Measurements from ENCODE around the gene SLC39A5.
"Not testable (repeated sequence)": the region's sequence is repeated elsewhere in the genome, so short reads cannot be mapped to it uniquely, and the experiment has no call there.

Gene SLC39A5

GRCh38 chr12:56229916-56230431, at the start of gene SLC39A5:
TSS of gene SLC39A5 (plus strand) at chr12:56230051. CDS start at chr12:56231275, 1,224 bp downstream.
- DNase-seq (ENCODE audit: extremely low read depth in 1 of 2, low read depth in 1 of 2), result no peak

- no peak for DNase-seq (ENCODE audit: extremely low read depth in 1 of 2, low read depth in 1 of 2)
Measured at GRCh38 chr12:56186957-56187356, 42.9 kb upstream of the SLC39A5 start.

GRCh38 chr12:56188131-56188777, 41.6 kb upstream of the SLC39A5 start:
- DNase-seq (ENCODE audit: extremely low read depth in 1 of 2, low read depth in 1 of 2), result no peak

GRCh38 chr12:56188778-56189098, 41.1 kb upstream of the SLC39A5 start:
- no peak for DNase-seq (ENCODE audit: extremely low read depth in 1 of 2, low read depth in 1 of 2)

GRCh38 chr12:56189099-56189917, 40.5 kb upstream of the SLC39A5 start, which contains the start of gene SMARCC2:
TSS of gene SMARCC2 (minus strand) at chr12:56189483. CDS start at chr12:56189461, 22 bp downstream.
- peak; percentile 65 to 76 for DNase-seq (ENCODE audit: extremely low read depth in 1 of 2, low read depth in 1 of 2)

- DNase-seq (ENCODE audit: extremely low read depth in 1 of 2, low read depth in 1 of 2), result peak; percentile 76 to 77
Measured at GRCh38 chr12:56189918-56190694, 39.7 kb upstream of the SLC39A5 start.

- DNase-seq (ENCODE audit: extremely low read depth in 1 of 2, low read depth in 1 of 2), result no peak
Measured at GRCh38 chr12:56190695-56191155, 39.1 kb upstream of the SLC39A5 start.

- no peak for DNase-seq (ENCODE audit: extremely low read depth in 1 of 2, low read depth in 1 of 2)
Measured at GRCh38 chr12:56192582-56192981, 37.3 kb upstream of the SLC39A5 start.

GRCh38 chr12:56193025-56193578, 36.7 kb upstream of the SLC39A5 start:
- DNase-seq (ENCODE audit: extremely low read depth in 1 of 2, low read depth in 1 of 2), result peak in 1 of 2 donors; percentile 67

GRCh38 chr12:56196818-56197550, 32.9 kb upstream of the SLC39A5 start:
- not testable (repeated sequence) for DNase-seq (ENCODE audit: extremely low read depth in 1 of 2, low read depth in 1 of 2)

- no peak for DNase-seq (ENCODE audit: extremely low read depth in 1 of 2, low read depth in 1 of 2)
Measured at GRCh38 chr12:56197921-56198635, 31.8 kb upstream of the SLC39A5 start.

GRCh38 chr12:56198836-56199235, 31.0 kb upstream of the SLC39A5 start:
- no peak for DNase-seq (ENCODE audit: extremely low read depth in 1 of 2, low read depth in 1 of 2)

GRCh38 chr12:56202366-56202765, 27.5 kb upstream of the SLC39A5 start:
- DNase-seq (ENCODE audit: extremely low read depth in 1 of 2, low read depth in 1 of 2), result no peak

- no peak for DNase-seq (ENCODE audit: extremely low read depth in 1 of 2, low read depth in 1 of 2)
Measured at GRCh38 chr12:56202838-56203237, 27.0 kb upstream of the SLC39A5 start.

GRCh38 chr12:56204275-56204674, 25.6 kb upstream of the SLC39A5 start:
- no peak for DNase-seq (ENCODE audit: extremely low read depth in 1 of 2, low read depth in 1 of 2)

GRCh38 chr12:56205445-56205844, 24.4 kb upstream of the SLC39A5 start:
- no peak for DNase-seq (ENCODE audit: extremely low read depth in 1 of 2, low read depth in 1 of 2)

- DNase-seq (ENCODE audit: extremely low read depth in 1 of 2, low read depth in 1 of 2), result no peak
Measured at GRCh38 chr12:56206452-56207166, 23.2 kb upstream of the SLC39A5 start.

GRCh38 chr12:56208006-56208405, 21.8 kb upstream of the SLC39A5 start:
- no peak for DNase-seq (ENCODE audit: extremely low read depth in 1 of 2, low read depth in 1 of 2)

- DNase-seq (ENCODE audit: extremely low read depth in 1 of 2, low read depth in 1 of 2), result no peak
Measured at GRCh38 chr12:56212361-56212760, 17.5 kb upstream of the SLC39A5 start.

Measured in stimulated activated CD8-positive, alpha-beta memory T cell treated with anti-CD3 and anti-CD28 coated beads, Interleukin-7, amount 100 ng/mL, for 48 hours (primary cell).